ENCODE measurements around the gene CRISPLD2.
"Not testable (repeated sequence)": the region's sequence is repeated elsewhere in the genome, so short reads cannot be mapped to it uniquely, and the experiment has no call there.

Gene CRISPLD2

GRCh38 chr16:84825896-84826557, 6.2 kb downstream of the CRISPLD2 start:
- DNase-seq, result peak; percentile 81

- DNase-seq, result peak; percentile 63
These were observed 6.8 kb downstream of the CRISPLD2 start for GRCh38 chr16:84826558-84826941.

- DNase-seq, result peak; percentile 44
These were observed 7.4 kb downstream of the CRISPLD2 start for GRCh38 chr16:84827131-84827574.

- DNase-seq, result no peak
These were observed 8.1 kb downstream of the CRISPLD2 start for GRCh38 chr16:84827897-84828296.

GRCh38 chr16:84828322-84828721, 8.5 kb downstream of the CRISPLD2 start:
- no peak for DNase-seq

- DNase-seq, result peak; percentile 96
These were observed 9.6 kb downstream of the CRISPLD2 start for GRCh38 chr16:84829168-84829965.

GRCh38 chr16:84830765-84831384, 11.1 kb downstream of the CRISPLD2 start:
- no peak for DNase-seq

- DNase-seq, result not testable (repeated sequence)
These were observed 11.9 kb downstream of the CRISPLD2 start for GRCh38 chr16:84831728-84832127.

- DNase-seq, result peak; percentile 98
These were observed 12.8 kb downstream of the CRISPLD2 start for GRCh38 chr16:84832488-84833143.

- DNase-seq, result no peak
These were observed 13.3 kb downstream of the CRISPLD2 start for GRCh38 chr16:84833144-84833500.

GRCh38 chr16:84833542-84834402, 14.0 kb downstream of the CRISPLD2 start:
- no peak for DNase-seq

GRCh38 chr16:84834403-84834772, 14.6 kb downstream of the CRISPLD2 start:
- DNase-seq, result peak; percentile 80

GRCh38 chr16:84836234-84836647, 16.5 kb downstream of the CRISPLD2 start:
- DNase-seq, result peak; percentile 100

- no peak for DNase-seq
These were observed 17.2 kb downstream of the CRISPLD2 start for GRCh38 chr16:84836967-84837366.

GRCh38 chr16:84838383-84838948, 18.7 kb downstream of the CRISPLD2 start:
- peak; percentile 58 for DNase-seq

- peak; percentile 74 for DNase-seq
These were observed 19.3 kb downstream of the CRISPLD2 start for GRCh38 chr16:84839054-84839453.

GRCh38 chr16:84839956-84840355, 20.2 kb downstream of the CRISPLD2 start:
- peak; percentile 97 for DNase-seq

GRCh38 chr16:84840687-84841627, 21.2 kb downstream of the CRISPLD2 start:
- no peak for DNase-seq

GRCh38 chr16:84841787-84842300, 22.1 kb downstream of the CRISPLD2 start:
- no peak for DNase-seq

- DNase-seq, result no peak
These were observed 22.8 kb downstream of the CRISPLD2 start for GRCh38 chr16:84842516-84843148.

All from EL (cell line).